Hepatocyte (in vitro differentiated cells): ENCODE measurements around the gene RADIL.

ENCODE experiments used
- CTCF ChIP-seq: fragments of 200-600 bp; sonication (generic); IDR thresholded peaks from 2 replicates; pipeline ENCODE4 v1.5.1; 2016; ENCODE audit warnings: antibody characterized with exemption, mild to moderate bottlenecking; ENCODE audit not compliant: poor library complexity
- EZH2phosphoT487 ChIP-seq: fragments of 200-600 bp; sonication (generic); IDR thresholded peaks from one replicate; pipeline ENCODE4 v1.6.1; 2018; ENCODE audit warnings: antibody characterized with exemption, mild to moderate bottlenecking, low read depth, moderate library complexity; ENCODE audit not compliant: unreplicated experiment, severe bottlenecking

GRCh38 chr7:4751398-4751947 is 132.0 kb downstream of the RADIL start:
- no peak for TF ChIP-seq EZH2phosphoT487
- no peak for TF ChIP-seq CTCF
